OCI-LY3 (cell line): ENCODE measurements around the gene TOMM70.

Experiments used
- EZH2phosphoT487 ChIP-seq: fragments of 200-600 bp; shearing (Covaris generic); IDR thresholded peaks from 2 replicates; pipeline ENCODE4 v1.6.1; 2018; ENCODE audit warnings: antibody characterized with exemption, mixed run types, low read depth
- TF ChIP-seq, protein P1 (sequence below): fragments of 200-600, 300-600 bp; sonication (generic); IDR thresholded peaks from 2 replicates; pipeline ENCODE4 v1.5.1; 2014; ENCODE audit warnings: antibody characterized with exemption, low read length, low read depth

GRCh38 chr3:100324044-100324443 is 76.8 kb downstream of the TOMM70 start:
- TF ChIP-seq, protein P1, sequence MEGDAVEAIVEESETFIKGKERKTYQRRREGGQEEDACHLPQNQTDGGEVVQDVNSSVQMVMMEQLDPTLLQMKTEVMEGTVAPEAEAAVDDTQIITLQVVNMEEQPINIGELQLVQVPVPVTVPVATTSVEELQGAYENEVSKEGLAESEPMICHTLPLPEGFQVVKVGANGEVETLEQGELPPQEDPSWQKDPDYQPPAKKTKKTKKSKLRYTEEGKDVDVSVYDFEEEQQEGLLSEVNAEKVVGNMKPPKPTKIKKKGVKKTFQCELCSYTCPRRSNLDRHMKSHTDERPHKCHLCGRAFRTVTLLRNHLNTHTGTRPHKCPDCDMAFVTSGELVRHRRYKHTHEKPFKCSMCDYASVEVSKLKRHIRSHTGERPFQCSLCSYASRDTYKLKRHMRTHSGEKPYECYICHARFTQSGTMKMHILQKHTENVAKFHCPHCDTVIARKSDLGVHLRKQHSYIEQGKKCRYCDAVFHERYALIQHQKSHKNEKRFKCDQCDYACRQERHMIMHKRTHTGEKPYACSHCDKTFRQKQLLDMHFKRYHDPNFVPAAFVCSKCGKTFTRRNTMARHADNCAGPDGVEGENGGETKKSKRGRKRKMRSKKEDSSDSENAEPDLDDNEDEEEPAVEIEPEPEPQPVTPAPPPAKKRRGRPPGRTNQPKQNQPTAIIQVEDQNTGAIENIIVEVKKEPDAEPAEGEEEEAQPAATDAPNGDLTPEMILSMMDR, result no peak
- no peak for TF ChIP-seq EZH2phosphoT487
